Upper lobe of right lung (tissue), 1 donor: ENCODE measurements around the gene SMNDC1. TPM values are rescaled to one million over a fixed set of nuclear protein-coding genes. Genes with fewer than 3 reads are reported as not detected.
"Not testable (repeated sequence)": the region's sequence is repeated elsewhere in the genome, so short reads cannot be mapped to it uniquely, and the experiment has no call there.

Source experiments
- ATAC-seq: fragments of 200-7000 bp; cut with Tn5 transposase; one replicate; pipeline ENCODE4 v1.9.1; 2020; ENCODE audit warnings: mild to moderate bottlenecking, moderate library complexity
- DNase-seq: peaks from one replicate; pipeline ENCODE4 v3.0.0-alpha.2; 2020
- H3K27ac ChIP-seq: fragments of 200-600 bp; one replicate; pipeline ENCODE4 v1.8.0; 2022
- H3K27me3 ChIP-seq: fragments of 200-600 bp; one replicate; pipeline ENCODE4 v1.8.0; 2022; ENCODE audit warnings: mild to moderate bottlenecking
- H3K36me3 ChIP-seq: fragments of 200-600 bp; one replicate; pipeline ENCODE4 v1.8.0; 2022
- H3K4me1 ChIP-seq: fragments of 200-600 bp; one replicate; pipeline ENCODE4 v1.8.0; 2022
- H3K4me3 ChIP-seq: fragments of 200-600 bp; one replicate; pipeline ENCODE4 v1.8.0; 2022; ENCODE audit warnings: mild to moderate bottlenecking
- H3K9me3 ChIP-seq: fragments of 200-600 bp; one replicate; pipeline ENCODE4 v1.8.0; 2022
- CTCF ChIP-seq: fragments of 200-600 bp; IDR thresholded peaks from one replicate; pipeline ENCODE4 v1.8.0; 2022; ENCODE audit warnings: antibody characterized with exemption
- intact Hi-C: fragments of 100-400 bp; cut with DNase I; formaldehyde crosslinking; loops from one replicate; pipeline ENCODE4 v1.11.0; 2022
- total RNA-seq: library from RNA; stranded (reverse); fragmentation: NEBNext Ultra II Directional; extraction: Animal tissue kit (Norgen Biotek cat#: 25700); gene quantifications from one replicate; pipeline ENCODE4 v1.2.1, GENCODE V29; 2021
- donor health status: DM: no; HTN: yes; CAD: no; lungs with severe emphysema.

SMNDC1 gene
- total RNA-seq, 1 donor from 2014 or later = 35.8 TPM

GRCh38 chr10:110335314-110336064 lies 30.8 kb upstream of the SMNDC1 start:
- ATAC-seq (no peak), DNase-seq (no peak)
- TF ChIP-seq CTCF = no peak
- Histone ChIP-seq H3K27me3 (no peaks in the 10 kb centered on the region), H3K4me3 (no peak overlapping the region), H3K4me1 (peaks cover 3% of the 10 kb centered on the region), H3K9me3 (peaks cover 7% of the 10 kb centered on the region), H3K27ac (no peak overlapping the region), H3K36me3 (no peaks in the 10 kb centered on the region)
- intact Hi-C loops = no loop called here

GRCh38 chr10:110334061-110334656 lies 29.4 kb upstream of the SMNDC1 start:
- Histone ChIP-seq H3K27me3 (no peaks in the 10 kb centered on the region), H3K4me3 (no peak overlapping the region), H3K27ac (no peak overlapping the region), H3K36me3 (no peaks in the 10 kb centered on the region), H3K4me1 (peaks cover 3% of the 10 kb centered on the region), H3K9me3 (peaks cover 11% of the 10 kb centered on the region)
- no peak for TF ChIP-seq CTCF
- DNase-seq = no peak
- no peak for ATAC-seq
- intact Hi-C loops = no loop called here

- H3K27ac ChIP-seq, H3K36me3 ChIP-seq, ATAC-seq, DNase-seq, H3K27me3 ChIP-seq, H3K4me3 ChIP-seq, intact Hi-C loops, H3K4me1 ChIP-seq: not testable (repeated sequence)
- peaks cover 11% of the 10 kb centered on the region for H3K9me3 ChIP-seq
Measured at GRCh38 chr10:110331226-110331795, 26.6 kb upstream of the SMNDC1 start.

- H3K4me1 ChIP-seq = no peaks in the 10 kb centered on the region
- ATAC-seq = no peak
- no peak for TF ChIP-seq CTCF
- no peaks in the 10 kb centered on the region for H3K27me3 ChIP-seq
- H3K4me3 ChIP-seq = no peak overlapping the region
- intact Hi-C loops = no loop called here
- DNase-seq = no peak
- peaks cover 11% of the 10 kb centered on the region for H3K9me3 ChIP-seq
- H3K27ac ChIP-seq = no peak overlapping the region
- H3K36me3 ChIP-seq = no peaks in the 10 kb centered on the region
Measured at GRCh38 chr10:110330675-110331074, 26.0 kb upstream of the SMNDC1 start.

GRCh38 chr10:110327262-110327914 lies 22.7 kb upstream of the SMNDC1 start:
- no peaks in the 10 kb centered on the region for H3K4me1 ChIP-seq
- TF ChIP-seq CTCF = no peak
- H3K36me3 ChIP-seq = no peaks in the 10 kb centered on the region
- peaks cover 11% of the 10 kb centered on the region for H3K9me3 ChIP-seq
- no peak overlapping the region for H3K27ac ChIP-seq
- no peak for ATAC-seq
- intact Hi-C loops = no loop called here
- no peak for DNase-seq
- no peaks in the 10 kb centered on the region for H3K27me3 ChIP-seq
- no peak overlapping the region for H3K4me3 ChIP-seq
